Rectal smooth muscle tissue (tissue), 1 donor: ENCODE measurements around the gene PAIP2B.

Experiments used
- H3K27ac ChIP-seq: one replicate; pipeline ENCODE4 v1.7.0; 2013; ENCODE audit warnings: low read depth, low read length, inconsistent platforms
- H3K27me3 ChIP-seq: one replicate; pipeline ENCODE4 v1.7.0; 2013; ENCODE audit warnings: low read length; ENCODE audit not compliant: control insufficient read depth, insufficient read depth
- H3K36me3 ChIP-seq: one replicate; pipeline ENCODE4 v1.7.0; 2013; ENCODE audit warnings: low read length; ENCODE audit not compliant: control insufficient read depth, insufficient read depth
- H3K4me1 ChIP-seq: one replicate; pipeline ENCODE4 v1.7.0; 2013; ENCODE audit warnings: low read length; ENCODE audit not compliant: control insufficient read depth, insufficient read depth
- H3K4me3 ChIP-seq: one replicate; pipeline ENCODE4 v1.7.0; 2013; ENCODE audit warnings: low read length
- H3K9ac ChIP-seq: one replicate; pipeline ENCODE4 v1.7.0; 2013; ENCODE audit warnings: low read length

The PAIP2B gene

GRCh38 chr2:71166812-71167211, 60.1 kb downstream of the PAIP2B start:
- no peak overlapping the region for H3K4me3 ChIP-seq
- H3K36me3 ChIP-seq = no peaks in the 10 kb centered on the region
- H3K4me1 ChIP-seq = no peaks in the 10 kb centered on the region
- no peak overlapping the region for H3K27ac ChIP-seq
- H3K27me3 ChIP-seq = no peaks in the 10 kb centered on the region
- no peak overlapping the region for H3K9ac ChIP-seq

- Histone ChIP-seq H3K4me1 (peaks cover 8% of the 10 kb centered on the region), H3K36me3 (no peaks in the 10 kb centered on the region), H3K4me3 (peak overlapping the region; percentile 48), H3K27me3 (no peaks in the 10 kb centered on the region), H3K9ac (no peak overlapping the region), H3K27ac (peak overlapping the region; percentile 72)
Observed at GRCh38 chr2:71157124-71157793, 69.6 kb downstream of the PAIP2B start.

GRCh38 chr2:71156573-71156972, 70.3 kb downstream of the PAIP2B start:
- H3K36me3 ChIP-seq = no peaks in the 10 kb centered on the region
- peaks cover 8% of the 10 kb centered on the region for H3K4me1 ChIP-seq
- H3K4me3 ChIP-seq = peak overlapping the region; percentile 48
- H3K9ac ChIP-seq = no peak overlapping the region
- H3K27ac ChIP-seq = peak overlapping the region; percentile 72
- H3K27me3 ChIP-seq = no peaks in the 10 kb centered on the region

- H3K9ac ChIP-seq = no peak overlapping the region
- H3K36me3 ChIP-seq = no peaks in the 10 kb centered on the region
- no peaks in the 10 kb centered on the region for H3K27me3 ChIP-seq
- no peak overlapping the region for H3K27ac ChIP-seq
- peaks cover 8% of the 10 kb centered on the region for H3K4me1 ChIP-seq
- H3K4me3 ChIP-seq = no peak overlapping the region
Observed at GRCh38 chr2:71155846-71156245, 71.1 kb downstream of the PAIP2B start.

- H3K4me1 ChIP-seq = peaks cover 8% of the 10 kb centered on the region
- H3K4me3 ChIP-seq = no peak overlapping the region
- H3K27me3 ChIP-seq = no peaks in the 10 kb centered on the region
- H3K9ac ChIP-seq = no peak overlapping the region
- H3K27ac ChIP-seq = no peak overlapping the region
- peaks cover 9% of the 10 kb centered on the region for H3K36me3 ChIP-seq
Observed at GRCh38 chr2:71154798-71155197, 72.1 kb downstream of the PAIP2B start.

GRCh38 chr2:71154279-71154678, 72.6 kb downstream of the PAIP2B start:
- no peak overlapping the region for H3K27ac ChIP-seq
- H3K36me3 ChIP-seq = peaks cover 9% of the 10 kb centered on the region
- H3K4me3 ChIP-seq = no peak overlapping the region
- no peaks in the 10 kb centered on the region for H3K27me3 ChIP-seq
- H3K9ac ChIP-seq = no peak overlapping the region
- peaks cover 8% of the 10 kb centered on the region for H3K4me1 ChIP-seq

- Histone ChIP-seq H3K9ac (no peak overlapping the region), H3K27ac (no peak overlapping the region), H3K27me3 (no peaks in the 10 kb centered on the region), H3K4me3 (no peak overlapping the region), H3K36me3 (peaks cover 11% of the 10 kb centered on the region), H3K4me1 (peaks cover 8% of the 10 kb centered on the region)
Observed at GRCh38 chr2:71153585-71154224, 73.2 kb downstream of the PAIP2B start.

- Histone ChIP-seq H3K27me3 (no peaks in the 10 kb centered on the region), H3K36me3 (peaks cover 20% of the 10 kb centered on the region), H3K4me1 (no peaks in the 10 kb centered on the region), H3K9ac (no peak overlapping the region), H3K27ac (no peak overlapping the region), H3K4me3 (no peak overlapping the region)
Observed at GRCh38 chr2:71151620-71152019, 75.3 kb downstream of the PAIP2B start.

- no peaks in the 10 kb centered on the region for H3K27me3 ChIP-seq
- peaks cover 25% of the 10 kb centered on the region for H3K36me3 ChIP-seq
- H3K9ac ChIP-seq = no peak overlapping the region
- no peaks in the 10 kb centered on the region for H3K4me1 ChIP-seq
- no peak overlapping the region for H3K27ac ChIP-seq
- no peak overlapping the region for H3K4me3 ChIP-seq
Observed at GRCh38 chr2:71150082-71150816, 76.7 kb downstream of the PAIP2B start.

- Histone ChIP-seq H3K36me3 (peaks cover 40% of the 10 kb centered on the region), H3K9ac (no peak overlapping the region), H3K4me3 (no peak overlapping the region), H3K4me1 (no peaks in the 10 kb centered on the region), H3K27me3 (no peaks in the 10 kb centered on the region), H3K27ac (no peak overlapping the region)
Observed at GRCh38 chr2:71148506-71149063, 78.3 kb downstream of the PAIP2B start.

- no peak overlapping the region for H3K4me3 ChIP-seq
- H3K27ac ChIP-seq = no peak overlapping the region
- no peak overlapping the region for H3K9ac ChIP-seq
- H3K36me3 ChIP-seq = peaks cover 42% of the 10 kb centered on the region
- H3K4me1 ChIP-seq = no peaks in the 10 kb centered on the region
- no peaks in the 10 kb centered on the region for H3K27me3 ChIP-seq
Observed at GRCh38 chr2:71143782-71144181, 83.1 kb downstream of the PAIP2B start.

- Histone ChIP-seq H3K9ac (no peak overlapping the region), H3K4me3 (no peak overlapping the region), H3K36me3 (peaks cover 15% of the 10 kb centered on the region), H3K27me3 (no peaks in the 10 kb centered on the region), H3K4me1 (no peaks in the 10 kb centered on the region), H3K27ac (no peak overlapping the region)
Observed at GRCh38 chr2:71136174-71136573, 90.7 kb downstream of the PAIP2B start.
